Adrenal gland (tissue), 5 donors: ENCODE results near the gene USF2.

Source experiments
- CTCF ChIP-seq, 6 experiments: fragments of 450-650 bp in 4 of 6; fragments of 200-600 bp in 2 of 6; sonication (generic) in 1 of 6; IDR thresholded peaks; 1 replicate in 5 of 6; 2 replicates in 1 of 6; pipeline versions ENCODE4 v1.5.1 to v1.8.0; 2016 to 2021; ENCODE audit warnings: antibody characterized with exemption in 6 of 6, mild to moderate bottlenecking in 2 of 6, moderate library complexity in 1 of 6
- POLR2A ChIP-seq, 2 donors: fragments of 450-650 bp; IDR thresholded peaks; one replicate each; pipeline ENCODE4 v1.6.1; 2017; ENCODE audit warnings: antibody characterized with exemption in 2 of 2, mild to moderate bottlenecking in 2 of 2, moderate library complexity in 1 of 2
- donor health status: DM: no; HTN: no; CAD: no.

DNA sequence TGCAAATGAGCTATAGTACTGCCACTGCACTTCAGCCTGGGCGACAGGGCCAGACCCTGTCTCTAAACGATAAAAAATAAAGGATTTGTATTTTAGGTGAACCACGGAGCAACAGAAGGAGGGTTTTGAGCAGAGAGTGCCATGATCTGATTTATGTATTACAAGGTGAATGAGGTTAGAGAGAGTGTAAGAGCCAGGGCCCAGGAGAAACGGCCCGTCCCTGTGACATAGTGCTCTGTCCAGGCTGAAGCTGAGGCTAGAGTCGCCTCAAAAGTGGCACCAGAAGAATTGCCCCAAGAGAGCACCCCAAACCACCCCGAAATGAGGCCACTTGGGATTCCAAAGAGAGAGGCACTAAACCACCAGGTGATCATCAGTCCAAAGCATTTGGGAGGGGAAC, 40.1 kb downstream of the USF2 start:
- TF ChIP-seq CTCF (IDR thresholded peaks at IDR 0.05) (no peak), POLR2A (IDR thresholded peaks at IDR 0.05) (no peak)
